Endothelial cell of umbilical vein (primary cell): Measurements from ENCODE around the gene NFATC1. TPM values are rescaled to one million over a fixed set of nuclear protein-coding genes. Genes with fewer than 3 reads are reported as not detected.

Source experiments
- BruUV-seq: library from RNA; stranded (reverse); fragments of 400-500 nt; replicated peaks from 2 replicates; lab custom pipeline; 2021; lab: Mats Ljungman, UMichigan
- CTCF ChIA-PET: fragments of 300-600, 350-600 bp; sonication (Branson Sonifier 250); formaldehyde crosslinking; loops from one replicate; lab custom pipeline; 2021; ENCODE audit warnings: antibody characterized with exemption, inconsistent platforms; lab: Charles Lee
- POLR2A ChIA-PET: fragments of 300-600, 350-600 bp; sonication (Branson Sonifier 250); formaldehyde crosslinking; loops from one replicate; lab custom pipeline; 2021; ENCODE audit warnings: antibody characterized with exemption, inconsistent platforms; lab: Charles Lee
- DNase-seq: peaks from one replicate; pipeline ENCODE4 v3.0.0-alpha.2; 2011; ENCODE audit warnings: low read depth, low spot score
- FAIRE-seq: peaks from 2 replicates; lab custom pipeline; 2011; peaks lifted over from hg19 to GRCh38; lab: Jason Lieb, UNC
- H2AFZ ChIP-seq: 2 replicates; pipeline ENCODE4 v1.6.0; 2012; ENCODE audit warnings: low read depth, low read length, control low read depth, inconsistent platforms
- H3K27ac ChIP-seq: 2 replicates; pipeline ENCODE4 v1.5.1; 2011; ENCODE audit warnings: low read depth, mild to moderate bottlenecking, control low read depth, low read length, moderate library complexity; ENCODE audit not compliant: insufficient read depth
- H3K27me3 ChIP-seq, 2 experiments: 2 replicates each; pipeline versions ENCODE4 v1.6.0 to v1.6.1; 2011; ENCODE audit warnings: low read length in 2 of 2, mixed read lengths in 1 of 2; ENCODE audit not compliant: control insufficient read depth in 2 of 2, insufficient read depth in 2 of 2
- H3K36me3 ChIP-seq, 2 experiments: 2 replicates in 1 of 2; 3 replicates in 1 of 2; pipeline ENCODE4 v1.5.1; 2011; ENCODE audit warnings: low read length in 2 of 2, mild to moderate bottlenecking in 1 of 2, moderate library complexity in 1 of 2; ENCODE audit not compliant: control insufficient read depth in 2 of 2, insufficient read depth in 2 of 2; ENCODE audit errors: extremely low read depth in 1 of 2
- H3K4me1 ChIP-seq: 3 replicates; pipeline ENCODE4 v1.5.1; 2011; ENCODE audit warnings: mild to moderate bottlenecking, low read length; ENCODE audit not compliant: control insufficient read depth, insufficient read depth; ENCODE audit errors: extremely low read depth
- H3K4me2 ChIP-seq: 2 replicates; pipeline ENCODE4 v1.6.1; 2011; ENCODE audit warnings: low read length, control low read depth, mixed read lengths; ENCODE audit not compliant: insufficient read depth
- H3K4me3 ChIP-seq, 3 experiments: fragments of 200-600 bp in 1 of 3; sonication (generic), shearing (Covaris generic) in 1 of 3; replicated peaks in 1 of 3; 2 replicates each; pipeline ENCODE4 v1.5.1; 2011 to 2016; ENCODE audit warnings: control low read depth in 3 of 3, low read length in 3 of 3, mild to moderate bottlenecking in 2 of 3, inconsistent platforms in 1 of 3, low read depth in 1 of 3, moderate library complexity in 1 of 3; ENCODE audit not compliant: insufficient read depth in 1 of 3
- H3K79me2 ChIP-seq: 2 replicates; pipeline ENCODE4 v1.6.0; 2012; ENCODE audit warnings: low read length, inconsistent platforms; ENCODE audit not compliant: control insufficient read depth, insufficient read depth
- H3K9ac ChIP-seq: replicated peaks from 2 replicates; pipeline ENCODE3; 2011; ENCODE audit warnings: low read length, control low read depth; ENCODE audit not compliant: insufficient read depth; ENCODE audit errors: extremely low read depth
- H3K9me1 ChIP-seq: replicated peaks from 3 replicates; pipeline ENCODE4 v1.6.0; 2011; ENCODE audit warnings: mild to moderate bottlenecking, low read length; ENCODE audit not compliant: control insufficient read depth, insufficient read depth; ENCODE audit errors: extremely low read depth
- H3K9me3 ChIP-seq: replicated peaks from 2 replicates; pipeline ENCODE4 v1.5.1; 2012; ENCODE audit warnings: low read length, inconsistent platforms; ENCODE audit not compliant: control insufficient read depth, insufficient read depth
- H4K20me1 ChIP-seq: replicated peaks from 2 replicates; pipeline ENCODE3; 2011; ENCODE audit warnings: mild to moderate bottlenecking, low read length; ENCODE audit not compliant: control insufficient read depth, insufficient read depth; ENCODE audit errors: extremely low read depth
- EZH2 ChIP-seq: IDR thresholded peaks from 2 replicates; pipeline ENCODE4 v1.6.1; 2012; ENCODE audit warnings: borderline replicate concordance, low read depth, mild to moderate bottlenecking, moderate library complexity, low read length, inconsistent platforms; ENCODE audit not compliant: severe bottlenecking
- FOS ChIP-seq: IDR thresholded peaks from 2 replicates; pipeline ENCODE4 v1.6.1; 2011; ENCODE audit warnings: mild to moderate bottlenecking, low read length, moderate library complexity, borderline replicate concordance; ENCODE audit not compliant: insufficient read depth
- GATA2 ChIP-seq: IDR thresholded peaks from 2 replicates; pipeline ENCODE4 v1.7.0; 2011; ENCODE audit warnings: low read depth, mild to moderate bottlenecking, moderate library complexity, mixed read lengths, low read length; ENCODE audit not compliant: insufficient read length, insufficient read depth
- JUN ChIP-seq: IDR thresholded peaks from 2 replicates; pipeline ENCODE4 v1.6.1; 2011; ENCODE audit warnings: borderline replicate concordance, low read depth; ENCODE audit not compliant: insufficient read length, insufficient read depth
- MYC ChIP-seq: IDR thresholded peaks from one replicate; pipeline ENCODE4 v1.6.1; 2011; ENCODE audit warnings: mild to moderate bottlenecking, low read depth, low read length
- POLR2A ChIP-seq: IDR thresholded peaks from 2 replicates; pipeline ENCODE4 v1.6.1; 2012; ENCODE audit warnings: low read depth, mild to moderate bottlenecking, control low read depth, low read length
- POLR2AphosphoS5 ChIP-seq: IDR thresholded peaks from 2 replicates; pipeline ENCODE4 v1.6.1; 2012; ENCODE audit warnings: low read depth, mild to moderate bottlenecking, control low read depth, low read length, moderate library complexity; ENCODE audit not compliant: insufficient read depth
- dilution Hi-C: fragments of 300-500 bp; cut with MboI; formaldehyde crosslinking; loops from one replicate; pipeline ENCODE4 v1.15.0; 2019; ENCODE audit warnings: low sequenced_read_pairs; ENCODE audit not compliant: extremely low pct_ligation_motif_present
- intact Hi-C: fragments of 100-400 bp; cut with micrococcal nuclease; formaldehyde crosslinking; loops from one replicate; pipeline ENCODE4 v1.10.0; 2022
- polyA plus RNA-seq, 4 experiments: library from polyadenylated mRNA; depleted of rRNA in 3 of 4; stranded (reverse) in 3 of 4; unstranded in 1 of 4; fragments of >200 nt; gene quantifications; 2 replicates each; pipeline versions ENCODE4 v1.2.1 to v1.2.3, GENCODE V29; 2011 to 2012; ENCODE audit warnings: missing spikeins in 1 of 4
- total RNA-seq: library from RNA; stranded (reverse); gene quantifications from 2 replicates; pipeline ENCODE4 v1.2.3, GENCODE V29; 2021
- TF ChIP-seq, protein P1 (sequence below), 2 donors: IDR thresholded peaks; 1 replicate in 1 of 2; 2 replicates in 1 of 2; pipeline ENCODE4 v1.5.1; 2011; ENCODE audit warnings: low read length in 2 of 2, mild to moderate bottlenecking in 2 of 2, moderate library complexity in 2 of 2, control low read depth in 1 of 2, inconsistent platforms in 1 of 2, low read depth in 1 of 2; ENCODE audit not compliant: insufficient read depth in 1 of 2; ENCODE audit errors: extremely low read depth in 1 of 2
- TF ChIP-seq, protein P2 (sequence below): IDR thresholded peaks from 2 replicates; pipeline ENCODE4 v1.6.1; 2011; ENCODE audit not compliant: insufficient read depth, insufficient read length

NFATC1 gene
- total and polyA plus RNA-seq, 2 donors (not counting 3 experiments of a cell fraction or from before 2014, with no cell fraction given), result 11.1 to 30.0 TPM

DNA sequence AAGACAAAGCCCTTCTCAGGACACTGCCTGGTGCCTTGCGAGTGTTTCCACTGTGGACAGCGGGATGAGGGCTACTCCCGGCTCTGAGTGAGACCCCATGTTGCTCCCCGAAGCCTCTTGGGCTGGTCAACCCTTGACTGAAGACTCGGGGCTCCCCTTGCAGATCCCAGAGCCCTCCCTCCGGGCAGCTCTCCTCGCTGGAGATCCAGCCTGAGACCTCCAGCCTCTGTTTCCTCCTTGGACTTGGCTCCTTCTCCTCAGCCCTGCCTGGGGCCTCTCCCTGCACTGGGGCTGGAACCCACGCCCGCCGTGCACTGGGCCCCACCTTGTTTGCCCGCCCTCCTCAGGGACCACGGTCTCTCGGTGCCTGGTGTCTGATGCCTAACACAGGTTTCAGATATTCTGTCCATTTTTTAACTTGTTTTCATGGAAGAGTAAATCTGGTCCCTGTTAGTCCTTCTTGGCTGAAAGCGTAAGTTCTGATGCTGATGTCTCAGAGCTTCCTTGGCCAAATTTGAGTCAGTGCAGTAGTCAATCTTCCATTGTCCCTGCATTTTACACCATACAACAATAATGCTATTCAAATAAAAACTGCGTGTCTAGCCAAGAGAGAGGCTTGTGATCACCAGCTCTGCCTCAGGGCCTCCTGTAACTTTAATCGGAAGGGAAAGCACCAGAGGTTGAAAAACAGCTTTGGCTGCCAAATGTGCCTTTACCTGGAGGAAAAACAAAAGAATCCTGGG, 144.6 kb downstream of the NFATC1 start:
- Histone ChIP-seq H3K4me1 (no peaks in the 10 kb centered on the region), H3K27ac (no peak overlapping the region), H3K27me3 (peaks cover 0 to 4% of the 10 kb centered on the region in 2 experiments), H3K4me3 (no peak overlapping the region), H3K4me2 (no peak overlapping the region), H3K9me1 (no peaks in the 10 kb centered on the region), H3K79me2 (no peaks in the 10 kb centered on the region), H4K20me1 (no peaks in the 10 kb centered on the region), H2AFZ (no peak overlapping the region), H3K36me3 (no peaks in the 10 kb centered on the region), H3K9ac (no peak overlapping the region), H3K9me3 (no peaks in the 10 kb centered on the region)
- BruUV-seq, result no TSS peak
- DNase-seq (no peak), FAIRE-seq (no peak)
- TF ChIP-seq POLR2AphosphoS5 (no peak), MYC (no peak), FOS (no peak), POLR2A (no peak), GATA2 (no peak), JUN (no peak), EZH2 (no peak)
- TF ChIP-seq, protein P1, sequence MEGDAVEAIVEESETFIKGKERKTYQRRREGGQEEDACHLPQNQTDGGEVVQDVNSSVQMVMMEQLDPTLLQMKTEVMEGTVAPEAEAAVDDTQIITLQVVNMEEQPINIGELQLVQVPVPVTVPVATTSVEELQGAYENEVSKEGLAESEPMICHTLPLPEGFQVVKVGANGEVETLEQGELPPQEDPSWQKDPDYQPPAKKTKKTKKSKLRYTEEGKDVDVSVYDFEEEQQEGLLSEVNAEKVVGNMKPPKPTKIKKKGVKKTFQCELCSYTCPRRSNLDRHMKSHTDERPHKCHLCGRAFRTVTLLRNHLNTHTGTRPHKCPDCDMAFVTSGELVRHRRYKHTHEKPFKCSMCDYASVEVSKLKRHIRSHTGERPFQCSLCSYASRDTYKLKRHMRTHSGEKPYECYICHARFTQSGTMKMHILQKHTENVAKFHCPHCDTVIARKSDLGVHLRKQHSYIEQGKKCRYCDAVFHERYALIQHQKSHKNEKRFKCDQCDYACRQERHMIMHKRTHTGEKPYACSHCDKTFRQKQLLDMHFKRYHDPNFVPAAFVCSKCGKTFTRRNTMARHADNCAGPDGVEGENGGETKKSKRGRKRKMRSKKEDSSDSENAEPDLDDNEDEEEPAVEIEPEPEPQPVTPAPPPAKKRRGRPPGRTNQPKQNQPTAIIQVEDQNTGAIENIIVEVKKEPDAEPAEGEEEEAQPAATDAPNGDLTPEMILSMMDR (IDR thresholded peaks at IDR 0.05; ENCODE audit: extremely low read depth in 1 of 2, insufficient read depth in 1 of 2, low read depth in 1 of 2, low read length in 2 of 2), result no peak
- TF ChIP-seq, protein P2, sequence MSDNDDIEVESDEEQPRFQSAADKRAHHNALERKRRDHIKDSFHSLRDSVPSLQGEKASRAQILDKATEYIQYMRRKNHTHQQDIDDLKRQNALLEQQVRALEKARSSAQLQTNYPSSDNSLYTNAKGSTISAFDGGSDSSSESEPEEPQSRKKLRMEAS, result no peak
- ChIA-PET POLR2A (no interaction called here), CTCF (interaction anchor here (1.6 kb wide), 1 partner anchor 160 kb away, joined by 7 read pairs; no protein-coding TSS in a partner anchor)
- dilution Hi-C loops, result no loop called here
- intact Hi-C loops, result no loop called here
